Measurements from ENCODE around the gene CD109.
"Not testable (repeated sequence)": the region's sequence is repeated elsewhere in the genome, so short reads cannot be mapped to it uniquely, and the experiment has no call there.

The CD109 gene

GRCh38 chr6:73695619-73696421, at the start of gene CD109:
CD109 (plus strand) TSS chr6:73696203; CDS start chr6:73696216, 13 bp downstream.
- DNase-seq: peak; percentile 7

GRCh38 chr6:73648166-73648565, 47.8 kb upstream of the CD109 start:
- DNase-seq: no peak

GRCh38 chr6:73649783-73650182, 46.2 kb upstream of the CD109 start:
- DNase-seq: no peak

- peak; percentile 48 for DNase-seq
Observed at GRCh38 chr6:73652637-73653570, 43.1 kb upstream of the CD109 start.

- DNase-seq: peak; percentile 52
Observed at GRCh38 chr6:73653571-73654424, 42.2 kb upstream of the CD109 start, which contains the start of gene SLC17A5. SLC17A5 (minus strand) TSS chr6:73653992; CDS start chr6:73653886, 106 bp downstream.

- no peak for DNase-seq
Observed at GRCh38 chr6:73655341-73655917, 40.6 kb upstream of the CD109 start.

GRCh38 chr6:73656531-73657145, 39.4 kb upstream of the CD109 start:
- no peak for DNase-seq

GRCh38 chr6:73657201-73657600, 38.8 kb upstream of the CD109 start:
- DNase-seq: no peak

- DNase-seq: no peak
Observed at GRCh38 chr6:73664701-73665100, 31.3 kb upstream of the CD109 start.

GRCh38 chr6:73665686-73666319, 30.2 kb upstream of the CD109 start:
- DNase-seq: no peak

GRCh38 chr6:73666393-73666792, 29.6 kb upstream of the CD109 start:
- peak; percentile 4 for DNase-seq

- DNase-seq: no peak
Observed at GRCh38 chr6:73667798-73668197, 28.2 kb upstream of the CD109 start.

- DNase-seq: no peak
Observed at GRCh38 chr6:73669005-73669404, 27.0 kb upstream of the CD109 start.

GRCh38 chr6:73671911-73672685, 23.9 kb upstream of the CD109 start:
- DNase-seq: no peak

GRCh38 chr6:73675466-73676098, 20.4 kb upstream of the CD109 start:
- no peak for DNase-seq

GRCh38 chr6:73679009-73679408, 17.0 kb upstream of the CD109 start:
- DNase-seq: no peak

- not testable (repeated sequence) for DNase-seq
Observed at GRCh38 chr6:73679846-73680245, 16.2 kb upstream of the CD109 start.

- DNase-seq: no peak
Observed at GRCh38 chr6:73680289-73680918, 15.6 kb upstream of the CD109 start.

- not testable (repeated sequence) for DNase-seq
Observed at GRCh38 chr6:73683574-73683973, 12.4 kb upstream of the CD109 start.

Data from NCI-H524 treated with DMSO at 0.1 percent for 48 hours (cell line).